Stomach (tissue), 9 donors: ENCODE data around the gene BBOX1. TPM values are rescaled to one million over a fixed set of nuclear protein-coding genes. Genes with fewer than 3 reads are reported as not detected.

Source experiments
- DNase-seq, 2 donors: peaks; one replicate each; pipeline versions ENCODE4 v3.0.0 to v3.0.0-alpha.2; 2013 to 2019
- H3K27ac ChIP-seq, 5 donors: fragments of 200-600 bp in 4 of 5; sonication (generic) in 4 of 5; one replicate each; pipeline ENCODE4 v1.5.1; 2013 to 2019; ENCODE audit warnings: mild to moderate bottlenecking in 1 of 5, moderate library complexity in 1 of 5
- H3K27me3 ChIP-seq, 3 donors: fragments of 200-600 bp; sonication (generic); one replicate each; pipeline ENCODE4 v1.5.1; 2017 to 2019; ENCODE audit warnings: mixed run types in 1 of 3
- H3K36me3 ChIP-seq, 4 donors: fragments of 200-600 bp; sonication (generic); 1 replicate in 3 of 4; 2 replicates in 1 of 4; pipeline ENCODE4 v1.5.1; 2016 to 2019
- H3K4me1 ChIP-seq, 4 donors: fragments of 200-600 bp; sonication (generic); one replicate each; pipeline ENCODE4 v1.5.1; 2016 to 2019
- H3K4me3 ChIP-seq, 4 donors: fragments of 200-600 bp; sonication (generic) in 3 of 4; one replicate each; pipeline ENCODE4 v1.5.1; 2016 to 2019; ENCODE audit warnings: mild to moderate bottlenecking in 1 of 4
- H3K9me3 ChIP-seq, 4 donors: fragments of 200-600 bp; sonication (generic); one replicate each; pipeline ENCODE4 v1.5.1; 2016 to 2019
- CTCF ChIP-seq, 7 experiments: fragments of 450-650 bp in 4 of 7; fragments of 200-600 bp in 3 of 7; sonication (generic) in 3 of 7; IDR thresholded peaks; one replicate each; pipeline ENCODE4 v1.5.1; 2016 to 2019; ENCODE audit warnings: antibody characterized with exemption in 7 of 7, control low read depth in 2 of 7, mild to moderate bottlenecking in 1 of 7
- EP300 ChIP-seq: sonication (generic); formaldehyde crosslinking; IDR thresholded peaks from one replicate; pipeline ENCODE4 v1.6.1; 2017; ENCODE audit warnings: antibody characterized with exemption
- POLR2A ChIP-seq, 4 donors: fragments of 450-650 bp; IDR thresholded peaks; one replicate each; pipeline ENCODE4 v1.6.1; 2016; ENCODE audit warnings: antibody characterized with exemption in 4 of 4, control low read depth in 2 of 4, mild to moderate bottlenecking in 1 of 4, moderate library complexity in 1 of 4
- POLR2AphosphoS5 ChIP-seq, 3 donors: sonication (generic); formaldehyde crosslinking; IDR thresholded peaks; one replicate each; pipeline ENCODE4 v1.6.1; 2016; ENCODE audit warnings: antibody characterized with exemption in 3 of 3
- WGBS, 5 donors: extraction: QIAGEN DNeasy Blood & Tissue Kit in 3 of 5; methylation state at CpG; one replicate each; pipeline versions ENCODE4 v1.1.5 to v1.1.7; 2013 to 2018; 5-methylcytosine and 5-hydroxymethylcytosine counted together
- intact Hi-C: fragments of 100-400 bp; cut with DNase I; formaldehyde crosslinking; loops from one replicate; pipeline ENCODE4 v1.15.1; 2023; ENCODE audit warnings: low total_unique reads
- polyA plus RNA-seq, 3 donors: library from polyadenylated mRNA; stranded (reverse); fragments of 200-250 nt; gene quantifications; one replicate each; pipeline ENCODE4 v1.2.3, GENCODE V29; 2013
- total RNA-seq, 5 donors: library from RNA; depleted of rRNA; stranded (reverse); fragments of >200 nt; gene quantifications; one replicate each; pipeline versions ENCODE4 v1.1.0 to v1.2.3, GENCODE V29; 2014 to 2016
- donor health status: healthy with polysubstance abuse.
- donor health status: Bipolar disorder and iron deficiency.
- donor health status: healthy.

Gene BBOX1
- total and polyA plus RNA-seq, 8 donors = 0.31 to 6.7 (median 3.8) TPM; not detected in 3

DNA sequence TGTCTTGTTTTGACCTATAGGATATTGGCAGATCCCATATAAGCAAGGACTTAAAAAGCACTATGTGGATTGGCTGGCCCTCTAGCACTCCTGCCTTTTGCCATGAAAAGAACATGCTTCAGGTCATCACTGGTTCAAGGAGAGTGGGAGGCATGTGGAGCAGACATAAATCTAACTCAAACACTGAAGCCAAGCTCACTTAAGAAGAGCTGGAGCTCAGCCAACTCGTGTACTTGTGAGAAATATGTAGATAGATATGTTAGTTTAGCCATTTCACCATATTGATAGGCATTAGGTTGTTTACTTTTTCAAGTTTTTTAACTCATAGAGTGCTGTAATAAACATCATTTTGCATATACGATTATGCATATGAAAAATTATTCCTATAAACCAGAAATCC is 19.9 kb upstream of the BBOX1 start:
- intact Hi-C loops = no loop called here
- no peaks in the 10 kb centered on the region for H3K36me3 ChIP-seq
- no peak overlapping the region for H3K27ac ChIP-seq
- 30 to 55% (median 45%) methylated on average over 2 of the region's 2 CpGs for WGBS, 5 donors
- no peaks in the 10 kb centered on the region for H3K27me3 ChIP-seq
- no peaks in the 10 kb centered on the region for H3K9me3 ChIP-seq
- no peak for TF ChIP-seq POLR2A (IDR thresholded peaks at IDR 0.05)
- TF ChIP-seq EP300 = no peak
- TF ChIP-seq POLR2AphosphoS5 (IDR thresholded peaks at IDR 0.05) = no peak
- TF ChIP-seq CTCF (IDR thresholded peaks at IDR 0.05) = no peak
- DNase-seq = peak; percentile 28 to 74
- no peaks in the 10 kb centered on the region for H3K4me1 ChIP-seq
- no peak overlapping the region for H3K4me3 ChIP-seq

GRCh38 chr11:27022659-27023251 is 17.9 kb upstream of the BBOX1 start:
- H3K4me1 ChIP-seq = no peaks in the 10 kb centered on the region
- no peak overlapping the region for H3K27ac ChIP-seq
- no peaks in the 10 kb centered on the region for H3K36me3 ChIP-seq
- no peak overlapping the region for H3K4me3 ChIP-seq
- no peak for TF ChIP-seq EP300
- TF ChIP-seq CTCF (IDR thresholded peaks at IDR 0.05) = no peak
- TF ChIP-seq POLR2A (IDR thresholded peaks at IDR 0.05) = no peak
- TF ChIP-seq POLR2AphosphoS5 (IDR thresholded peaks at IDR 0.05) = no peak
- intact Hi-C loops = no loop called here
- no peaks in the 10 kb centered on the region for H3K9me3 ChIP-seq
- no peaks in the 10 kb centered on the region for H3K27me3 ChIP-seq
- DNase-seq = no peak
- WGBS, 5 donors = 52 to 83% (median 76%) methylated on average over 1 of the region's 1 CpG

DNA sequence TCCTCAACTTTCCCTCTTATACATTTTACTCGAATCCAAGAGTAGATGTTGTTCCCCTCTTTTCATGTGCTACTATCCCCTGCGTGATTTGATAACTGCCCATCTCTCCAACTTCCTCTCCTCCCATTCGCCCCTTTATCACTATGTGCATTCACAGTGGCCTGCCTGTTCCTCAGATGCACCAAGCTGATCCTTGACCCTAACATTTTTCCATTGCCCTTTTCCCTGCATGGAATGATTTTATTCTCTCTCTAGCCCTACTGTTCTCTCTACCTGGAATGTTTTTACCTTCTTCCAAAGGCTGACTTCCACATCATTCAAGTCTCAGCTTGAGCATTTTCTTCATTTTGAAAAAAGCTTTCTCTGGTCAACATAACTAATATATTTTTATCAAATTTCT is 15.8 kb upstream of the BBOX1 start:
- 78 to 90% (median 84%) methylated on average over 3 of the region's 3 CpGs for WGBS, 5 donors
- no peak overlapping the region for H3K27ac ChIP-seq
- intact Hi-C loops = no loop called here
- TF ChIP-seq POLR2A (IDR thresholded peaks at IDR 0.05) = no peak
- no peak for TF ChIP-seq CTCF (IDR thresholded peaks at IDR 0.05)
- TF ChIP-seq POLR2AphosphoS5 (IDR thresholded peaks at IDR 0.05) = no peak
- TF ChIP-seq EP300 = no peak
- no peak for DNase-seq
- no peaks in the 10 kb centered on the region for H3K27me3 ChIP-seq
- no peaks in the 10 kb centered on the region for H3K36me3 ChIP-seq
- no peaks in the 10 kb centered on the region for H3K4me1 ChIP-seq
- no peak overlapping the region for H3K4me3 ChIP-seq
- H3K9me3 ChIP-seq = no peaks in the 10 kb centered on the region

DNA sequence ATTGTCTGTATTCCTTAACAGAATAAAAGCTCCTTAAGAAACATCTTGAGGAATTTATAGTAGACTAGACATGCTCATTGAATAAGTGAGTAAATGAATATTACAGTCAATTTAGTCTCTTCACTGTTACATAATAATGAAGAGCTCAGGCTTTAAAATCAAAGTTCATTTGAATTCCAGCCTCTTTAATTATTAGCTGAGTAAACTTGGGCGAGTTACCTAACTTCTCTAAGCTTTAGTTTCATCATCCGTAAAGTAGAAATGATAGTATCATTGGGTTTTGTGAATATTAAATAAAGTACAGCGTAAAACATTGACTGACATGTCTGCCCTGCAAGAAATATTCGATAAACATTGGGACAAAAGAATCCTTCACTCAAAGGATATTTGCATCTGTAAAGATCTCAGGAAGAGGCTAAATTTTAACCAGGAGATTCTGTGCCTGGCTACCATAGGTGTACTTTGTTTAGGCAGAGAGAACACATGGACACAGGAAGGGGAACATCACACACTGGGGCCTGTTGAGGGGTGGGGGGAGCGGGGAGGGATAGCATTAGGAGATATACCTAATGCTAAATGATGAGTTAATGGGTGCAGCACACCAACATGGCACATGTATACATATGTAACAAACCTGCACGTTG is 15.2 kb upstream of the BBOX1 start:
- WGBS, 5 donors = 47 to 59% (median 55%) methylated on average over 5 to 6 of the region's 6 CpGs
- H3K4me1 ChIP-seq = no peaks in the 10 kb centered on the region
- intact Hi-C loops = no loop called here
- DNase-seq = no peak
- no peaks in the 10 kb centered on the region for H3K27me3 ChIP-seq
- no peaks in the 10 kb centered on the region for H3K9me3 ChIP-seq
- no peaks in the 10 kb centered on the region for H3K36me3 ChIP-seq
- no peak overlapping the region for H3K4me3 ChIP-seq
- no peak overlapping the region for H3K27ac ChIP-seq
- TF ChIP-seq CTCF (IDR thresholded peaks at IDR 0.05) (no peak), POLR2A (IDR thresholded peaks at IDR 0.05) (no peak), EP300 (no peak), POLR2AphosphoS5 (IDR thresholded peaks at IDR 0.05) (no peak)
